HepG2 (cell line): ENCODE data around the gene ADGRL2. TPM values are rescaled to one million over a fixed set of nuclear protein-coding genes. Genes with fewer than 3 reads are reported as not detected.

Experiments
- ATAC-seq: fragments of 200-7000 bp; cut with Tn5 transposase; 3 replicates; pipeline ENCODE4 v1.9.1; 2020; ENCODE audit warnings: mild to moderate bottlenecking, moderate library complexity
- BruUV-seq: library from RNA; stranded (reverse); fragments of 400-500 nt; replicated peaks from 2 replicates; lab custom pipeline; 2021; lab: Mats Ljungman, UMichigan
- CTCF ChIA-PET: fragments of 300-600 bp; formaldehyde crosslinking; extraction: SDS; loops from one replicate; lab custom pipeline; 2021; ENCODE audit warnings: low total read pairs, inconsistent platforms, low intra/inter-chr PET ratio; lab: Yijun Ruan, JAX
- POLR2A ChIA-PET: fragments of 350-600 bp; sonication (Branson Sonifier 250); formaldehyde crosslinking; loops from one replicate; lab custom pipeline; 2020; ENCODE audit warnings: antibody characterized with exemption, inconsistent platforms; lab: Yijun Ruan, JAX
- DNase-seq: peaks from one replicate; pipeline ENCODE4 v3.0.0-alpha.2; 2015; ENCODE audit warnings: low spot score
- FAIRE-seq: peaks from 3 replicates; lab custom pipeline; 2011; peaks lifted over from hg19 to GRCh38; lab: Jason Lieb, UNC
- H2AFZ ChIP-seq: one replicate; pipeline ENCODE4 v1.6.1; 2011; ENCODE audit warnings: low read length, inconsistent platforms
- H3K27ac ChIP-seq: fragments of 300-600 bp; 3 replicates; pipeline ENCODE4 v1.8.0; 2011; ENCODE audit warnings: mixed run types, mild to moderate bottlenecking, mixed read lengths, low read length, inconsistent platforms; ENCODE audit not compliant: insufficient read depth; ENCODE audit errors: extremely low read length
- H3K27me3 ChIP-seq, 2 experiments: fragments of 200-600 bp in 1 of 2; 2 replicates in 1 of 2; 3 replicates in 1 of 2; pipeline versions ENCODE4 v1.6.0 to v1.8.0; 2011; ENCODE audit warnings: low read length in 2 of 2, mild to moderate bottlenecking in 2 of 2, moderate library complexity in 2 of 2, inconsistent platforms in 1 of 2; ENCODE audit not compliant: insufficient read depth in 2 of 2, control insufficient read depth in 1 of 2
- H3K36me3 ChIP-seq, 2 experiments: fragments of 200-600 bp in 1 of 2; replicated peaks in 1 of 2; 2 replicates in 1 of 2; 3 replicates in 1 of 2; pipeline versions ENCODE4 v1.5.1 to v1.8.0; 2011; ENCODE audit warnings: low read length in 2 of 2, inconsistent platforms in 1 of 2; ENCODE audit not compliant: insufficient read depth in 2 of 2, control insufficient read depth in 1 of 2
- H3K4me1 ChIP-seq: 2 replicates; pipeline ENCODE4 v1.5.1; 2012; ENCODE audit warnings: low read length, inconsistent platforms; ENCODE audit not compliant: insufficient read depth
- H3K4me2 ChIP-seq: 2 replicates; pipeline ENCODE4 v1.6.0; 2011; ENCODE audit warnings: low read depth, low read length, inconsistent platforms
- H3K4me3 ChIP-seq, 3 experiments: fragments of 200-600 bp in 1 of 3; sonication (generic), shearing (Covaris generic) in 1 of 3; replicated peaks in 1 of 3; 2 replicates each; pipeline ENCODE4 v1.5.1; 2011 to 2016; ENCODE audit warnings: low read length in 3 of 3, inconsistent platforms in 2 of 3, low read depth in 2 of 3, mild to moderate bottlenecking in 2 of 3, control low read depth in 1 of 3, mixed read lengths in 1 of 3; ENCODE audit not compliant: insufficient read depth in 1 of 3
- H3K79me2 ChIP-seq: one replicate; pipeline ENCODE4 v1.6.1; 2011; ENCODE audit warnings: low read length, inconsistent platforms; ENCODE audit not compliant: insufficient read depth
- H3K9ac ChIP-seq: 2 replicates; pipeline ENCODE4 v1.6.0; 2011; ENCODE audit warnings: mild to moderate bottlenecking, low read depth, low read length, inconsistent platforms; ENCODE audit not compliant: insufficient read depth
- H3K9me3 ChIP-seq: 2 replicates; pipeline ENCODE4 v1.5.1; 2012; ENCODE audit warnings: mild to moderate bottlenecking, low read length
- H4K20me1 ChIP-seq: 2 replicates; pipeline ENCODE4 v1.6.0; 2011; ENCODE audit warnings: inconsistent platforms, mild to moderate bottlenecking, low read length, moderate library complexity; ENCODE audit not compliant: insufficient read depth
- BCL6 ChIP-seq: IDR thresholded peaks from 2 replicates; pipeline ENCODE4 v1.6.1; 2016; ENCODE audit warnings: missing genetic modification reagents, missing compliant biosample characterization
- RBFOX2 ChIP-seq: fragments of 200-400 bp; formaldehyde crosslinking; IDR thresholded peaks from 2 replicates; pipeline ENCODE4 v1.6.1; 2017; ENCODE audit warnings: low read depth, mild to moderate bottlenecking, low read length
- RFXANK ChIP-seq: IDR thresholded peaks from 2 replicates; pipeline ENCODE4 v1.6.1; 2016
- RXRA ChIP-seq: sonication (generic); formaldehyde crosslinking; IDR thresholded peaks from 2 replicates; pipeline ENCODE4 v1.5.1; 2020; ENCODE audit warnings: missing genetic modification reagents
- SMAD3 ChIP-seq: sonication (generic); formaldehyde crosslinking; IDR thresholded peaks from 2 replicates; pipeline ENCODE4 v1.4.0; 2020; ENCODE audit warnings: missing genetic modification reagents
- ZNF496 ChIP-seq: sonication (generic); formaldehyde crosslinking; IDR thresholded peaks from 2 replicates; pipeline ENCODE4 v1.8.1; 2023; ENCODE audit warnings: mild to moderate bottlenecking, moderate library complexity, missing genetic modification reagents; ENCODE audit not compliant: insufficient replicate concordance
- ZNF674 ChIP-seq: sonication (generic); formaldehyde crosslinking; IDR thresholded peaks from 2 replicates; pipeline ENCODE4 v1.5.0; 2020; ENCODE audit warnings: low read depth, mild to moderate bottlenecking, missing genetic modification reagents
- ZSCAN9 ChIP-seq: IDR thresholded peaks from 2 replicates; pipeline ENCODE4 v1.6.1; 2016; ENCODE audit warnings: borderline replicate concordance
- WGBS: methylation state at CpG from one replicate; pipeline ENCODE4 v1.1.6; 2017; ENCODE audit warnings: low lambda C conversion rate; 5-methylcytosine and 5-hydroxymethylcytosine counted together
- in situ Hi-C: cut with HindIII; loops from 2 replicates; pipeline ENCODE4 v1.10.0; 2017; ENCODE audit warnings: low pct_unique_long_range_greater_than_20kb; ENCODE audit not compliant: extremely low pct_ligation_motif_present
- intact Hi-C: fragments of 100-400 bp; cut with micrococcal nuclease; formaldehyde crosslinking; loops from one replicate; pipeline ENCODE4 v1.10.0; 2022; ENCODE audit not compliant: unreplicated experiment
- polyA plus RNA-seq, 8 experiments: library from polyadenylated mRNA; depleted of rRNA in 3 of 8; stranded (reverse) in 7 of 8; unstranded in 1 of 8; fragments of >200 nt; fragmentation: Illumina TruSeq in 4 of 8; extraction: Trizol in 4 of 8; gene quantifications; 2 replicates each; pipeline versions ENCODE4 v1.2.1 to v1.2.3, GENCODE V29; 2011 to 2016; ENCODE audit warnings: low read depth in 4 of 8, missing spikeins in 1 of 8, mixed read lengths in 1 of 8; ENCODE audit not compliant: insufficient read depth in 1 of 8
- total RNA-seq, 5 experiments: library from RNA; depleted of rRNA; stranded (reverse); fragments of >200 nt; fragmentation: Illumina TruSeq; extraction: Trizol; gene quantifications; 2 replicates each; pipeline ENCODE4 v1.2.3, GENCODE V29; 2016; ENCODE audit warnings: low read depth in 1 of 5
- TF ChIP-seq, protein P1 (sequence below): sonication (generic); formaldehyde crosslinking; IDR thresholded peaks from 2 replicates; pipeline ENCODE4 v1.5.1; 2020; ENCODE audit warnings: mild to moderate bottlenecking, missing genetic modification reagents, borderline replicate concordance
- TF ChIP-seq, protein P2 (sequence below): sonication (generic); formaldehyde crosslinking; IDR thresholded peaks from 2 replicates; pipeline ENCODE4 v1.4.0; 2020; ENCODE audit warnings: missing genetic modification reagents
- TF ChIP-seq, protein P3 (sequence below): sonication (generic); formaldehyde crosslinking; IDR thresholded peaks from 2 replicates; pipeline ENCODE4 v1.8.0; 2022; ENCODE audit warnings: missing genetic modification reagents, low read depth, mild to moderate bottlenecking, borderline replicate concordance
- TF ChIP-seq, protein P4 (sequence below): sonication (generic); formaldehyde crosslinking; IDR thresholded peaks from 2 replicates; pipeline ENCODE4 v1.5.0; 2020; ENCODE audit warnings: mild to moderate bottlenecking, missing genetic modification reagents

Gene ADGRL2
- total and polyA plus RNA-seq, 2 of the 13 experiments (the other 11 are each of a cell fraction or from before 2014, with no cell fraction given) = 15.3 to 31.6 TPM

DNA sequence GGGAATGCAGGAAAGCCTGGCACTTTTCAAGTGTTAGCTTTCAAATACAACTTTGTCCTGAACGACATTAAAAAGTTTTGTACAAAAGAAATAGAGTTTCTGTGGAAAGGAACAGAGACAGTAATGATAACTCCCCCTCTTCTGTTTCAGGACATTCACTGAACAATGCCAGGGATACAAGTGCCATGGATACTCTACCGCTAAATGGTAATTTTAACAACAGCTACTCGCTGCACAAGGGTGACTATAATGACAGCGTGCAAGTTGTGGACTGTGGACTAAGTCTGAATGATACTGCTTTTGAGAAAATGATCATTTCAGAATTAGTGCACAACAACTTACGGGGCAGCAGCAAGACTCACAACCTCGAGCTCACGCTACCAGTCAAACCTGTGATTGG is 189.5 kb downstream of the ADGRL2 start:
- Histone ChIP-seq H3K9me3 (peaks cover 23% of the 10 kb centered on the region), H3K27ac (no peak overlapping the region), H3K4me2 (no peak overlapping the region), H3K4me3 (no peak overlapping the region), H3K36me3 (no peaks in the 10 kb centered on the region; a peak in 1 of 5 replicates), H4K20me1 (no peaks in the 10 kb centered on the region), H2AFZ (no peak overlapping the region), H3K9ac (no peak overlapping the region), H3K4me1 (no peaks in the 10 kb centered on the region), H3K27me3 (no peaks in the 10 kb centered on the region), H3K79me2 (no peaks in the 10 kb centered on the region)
- ChIA-PET POLR2A (no interaction called here), CTCF (no interaction called here)
- BruUV-seq = no TSS peak
- in situ Hi-C loops (no loop called here), intact Hi-C loops (no loop called here)
- TF ChIP-seq ZNF674 (CRISPR knock-in tag) (no peak), ZSCAN9 (CRISPR knock-in tag) (no peak), BCL6 (CRISPR knock-in tag) (no peak), RXRA (no peak), RFXANK (no peak), RBFOX2 (no peak), ZNF496 (CRISPR knock-in tag) (no peak), SMAD3 (CRISPR knock-in tag) (no peak)
- TF ChIP-seq, protein P1, sequence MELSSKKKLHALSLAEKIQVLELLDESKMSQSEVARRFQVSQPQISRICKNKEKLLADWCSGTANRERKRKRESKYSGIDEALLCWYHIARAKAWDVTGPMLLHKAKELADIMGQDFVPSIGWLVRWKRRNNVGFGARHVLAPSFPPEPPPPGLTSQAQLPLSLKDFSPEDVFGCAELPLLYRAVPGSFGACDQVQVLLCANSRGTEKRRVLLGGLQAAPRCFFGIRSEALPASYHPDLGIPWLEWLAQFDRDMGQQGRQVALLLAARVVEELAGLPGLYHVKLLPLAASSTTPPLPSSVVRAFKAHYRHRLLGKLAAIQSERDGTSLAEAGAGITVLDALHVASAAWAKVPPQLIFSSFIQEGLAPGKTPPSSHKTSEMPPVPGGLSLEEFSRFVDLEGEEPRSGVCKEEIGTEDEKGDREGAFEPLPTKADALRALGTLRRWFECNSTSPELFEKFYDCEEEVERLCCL (CRISPR knock-in tag) = no peak
- TF ChIP-seq, protein P2, sequence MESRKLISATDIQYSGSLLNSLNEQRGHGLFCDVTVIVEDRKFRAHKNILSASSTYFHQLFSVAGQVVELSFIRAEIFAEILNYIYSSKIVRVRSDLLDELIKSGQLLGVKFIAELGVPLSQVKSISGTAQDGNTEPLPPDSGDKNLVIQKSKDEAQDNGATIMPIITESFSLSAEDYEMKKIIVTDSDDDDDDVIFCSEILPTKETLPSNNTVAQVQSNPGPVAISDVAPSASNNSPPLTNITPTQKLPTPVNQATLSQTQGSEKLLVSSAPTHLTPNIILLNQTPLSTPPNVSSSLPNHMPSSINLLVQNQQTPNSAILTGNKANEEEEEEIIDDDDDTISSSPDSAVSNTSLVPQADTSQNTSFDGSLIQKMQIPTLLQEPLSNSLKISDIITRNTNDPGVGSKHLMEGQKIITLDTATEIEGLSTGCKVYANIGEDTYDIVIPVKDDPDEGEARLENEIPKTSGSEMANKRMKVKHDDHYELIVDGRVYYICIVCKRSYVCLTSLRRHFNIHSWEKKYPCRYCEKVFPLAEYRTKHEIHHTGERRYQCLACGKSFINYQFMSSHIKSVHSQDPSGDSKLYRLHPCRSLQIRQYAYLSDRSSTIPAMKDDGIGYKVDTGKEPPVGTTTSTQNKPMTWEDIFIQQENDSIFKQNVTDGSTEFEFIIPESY (CRISPR knock-in tag) = no peak
- TF ChIP-seq, protein P3, sequence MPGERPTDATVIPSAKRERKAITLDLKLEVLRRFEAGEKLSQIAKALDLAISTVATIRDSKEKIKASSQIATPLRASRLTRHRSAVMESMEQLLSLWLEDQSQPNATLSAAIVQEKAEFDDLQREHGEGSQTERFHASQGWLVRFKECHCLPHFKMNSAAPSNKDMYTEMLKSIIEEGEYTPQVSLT (CRISPR knock-in tag) = no peak
- TF ChIP-seq, protein P4, sequence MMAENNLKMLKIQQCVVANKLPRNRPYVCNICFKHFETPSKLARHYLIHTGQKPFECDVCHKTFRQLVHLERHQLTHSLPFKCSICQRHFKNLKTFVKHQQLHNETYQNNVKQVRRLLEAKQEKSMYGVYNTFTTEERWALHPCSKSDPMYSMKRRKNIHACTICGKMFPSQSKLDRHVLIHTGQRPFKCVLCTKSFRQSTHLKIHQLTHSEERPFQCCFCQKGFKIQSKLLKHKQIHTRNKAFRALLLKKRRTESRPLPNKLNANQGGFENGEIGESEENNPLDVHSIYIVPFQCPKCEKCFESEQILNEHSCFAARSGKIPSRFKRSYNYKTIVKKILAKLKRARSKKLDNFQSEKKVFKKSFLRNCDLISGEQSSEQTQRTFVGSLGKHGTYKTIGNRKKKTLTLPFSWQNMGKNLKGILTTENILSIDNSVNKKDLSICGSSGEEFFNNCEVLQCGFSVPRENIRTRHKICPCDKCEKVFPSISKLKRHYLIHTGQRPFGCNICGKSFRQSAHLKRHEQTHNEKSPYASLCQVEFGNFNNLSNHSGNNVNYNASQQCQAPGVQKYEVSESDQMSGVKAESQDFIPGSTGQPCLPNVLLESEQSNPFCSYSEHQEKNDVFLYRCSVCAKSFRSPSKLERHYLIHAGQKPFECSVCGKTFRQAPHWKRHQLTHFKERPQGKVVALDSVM = no peak
- 45% methylated on average over 6 of the region's 7 CpGs for WGBS
- no peak for ATAC-seq
- DNase-seq = no peak
- FAIRE-seq = no peak
